PC-3 (cell line): ENCODE results near the gene WNT7B.

ENCODE experiments used
- CTCF ChIP-seq: fragments of 300-600 bp; sonication (generic); conservative IDR thresholded peaks from 2 replicates; pipeline ENCODE4 v1.5.1; 2017; ENCODE audit warnings: antibody characterized with exemption, low read depth, mild to moderate bottlenecking, low read length
- EZH2 ChIP-seq: fragments of 300-600 bp; sonication (generic); IDR thresholded peaks from one replicate; pipeline ENCODE4 v1.6.1; 2017; ENCODE audit warnings: antibody characterized with exemption, mild to moderate bottlenecking, low read length; ENCODE audit not compliant: unreplicated experiment
- EZH2phosphoT487 ChIP-seq: fragments of 300-600 bp; sonication (generic); IDR thresholded peaks from 2 replicates; pipeline ENCODE4 v1.6.1; 2018; ENCODE audit warnings: mild to moderate bottlenecking, antibody characterized with exemption, low read length, borderline replicate concordance

GRCh38 chr22:45881524-45881875, 95.5 kb downstream of the WNT7B start:
- TF ChIP-seq CTCF (no peak), EZH2 (no peak), EZH2phosphoT487 (no peak)
